Lower leg skin (tissue), 3 donors: ENCODE measurements around the gene GREB1L.

ENCODE experiments used
- POLR2A ChIP-seq, 2 donors: fragments of 450-650 bp; IDR thresholded peaks; one replicate each; pipeline ENCODE4 v1.6.1; 2016 to 2017; ENCODE audit warnings: antibody characterized with exemption in 2 of 2, mild to moderate bottlenecking in 1 of 2, moderate library complexity in 1 of 2
- TF ChIP-seq, protein P1 (sequence below), 3 donors: fragments of 450-650 bp; IDR thresholded peaks; one replicate each; pipeline ENCODE4 v1.5.1; 2016; ENCODE audit warnings: antibody characterized with exemption in 3 of 3, mild to moderate bottlenecking in 3 of 3, moderate library complexity in 2 of 3

DNA sequence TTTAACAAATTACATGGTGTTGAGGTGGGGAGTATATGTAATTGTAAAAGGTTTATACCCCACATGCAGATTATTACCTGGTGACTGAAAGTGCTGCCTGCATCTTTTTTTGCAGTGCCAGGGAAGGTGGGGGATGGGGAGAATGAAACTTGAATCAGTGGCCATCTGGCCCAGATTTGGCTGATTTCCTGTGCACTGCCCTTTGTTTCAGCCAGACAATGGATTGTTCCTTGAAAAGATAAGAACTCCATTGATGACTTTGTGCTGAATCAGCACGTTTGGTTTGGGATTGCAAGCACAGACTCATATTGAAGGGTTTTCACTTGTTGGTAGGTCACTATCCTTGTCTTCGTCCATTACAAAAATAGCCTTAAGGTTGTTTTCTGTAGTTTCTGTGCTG lies 20.9 kb downstream of the GREB1L start:
- TF ChIP-seq, protein P1, sequence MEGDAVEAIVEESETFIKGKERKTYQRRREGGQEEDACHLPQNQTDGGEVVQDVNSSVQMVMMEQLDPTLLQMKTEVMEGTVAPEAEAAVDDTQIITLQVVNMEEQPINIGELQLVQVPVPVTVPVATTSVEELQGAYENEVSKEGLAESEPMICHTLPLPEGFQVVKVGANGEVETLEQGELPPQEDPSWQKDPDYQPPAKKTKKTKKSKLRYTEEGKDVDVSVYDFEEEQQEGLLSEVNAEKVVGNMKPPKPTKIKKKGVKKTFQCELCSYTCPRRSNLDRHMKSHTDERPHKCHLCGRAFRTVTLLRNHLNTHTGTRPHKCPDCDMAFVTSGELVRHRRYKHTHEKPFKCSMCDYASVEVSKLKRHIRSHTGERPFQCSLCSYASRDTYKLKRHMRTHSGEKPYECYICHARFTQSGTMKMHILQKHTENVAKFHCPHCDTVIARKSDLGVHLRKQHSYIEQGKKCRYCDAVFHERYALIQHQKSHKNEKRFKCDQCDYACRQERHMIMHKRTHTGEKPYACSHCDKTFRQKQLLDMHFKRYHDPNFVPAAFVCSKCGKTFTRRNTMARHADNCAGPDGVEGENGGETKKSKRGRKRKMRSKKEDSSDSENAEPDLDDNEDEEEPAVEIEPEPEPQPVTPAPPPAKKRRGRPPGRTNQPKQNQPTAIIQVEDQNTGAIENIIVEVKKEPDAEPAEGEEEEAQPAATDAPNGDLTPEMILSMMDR (IDR thresholded peaks at IDR 0.05) = no peak
- TF ChIP-seq POLR2A (IDR thresholded peaks at IDR 0.05) = no peak
